HepG2 (cell line): Measurements from ENCODE around the gene CD3G. TPM values are rescaled to one million over a fixed set of nuclear protein-coding genes. Genes with fewer than 3 reads are reported as not detected.

Source experiments
- ATAC-seq: fragments of 200-7000 bp; cut with Tn5 transposase; 3 replicates; pipeline ENCODE4 v1.9.1; 2020; ENCODE audit warnings: mild to moderate bottlenecking, moderate library complexity
- BruUV-seq: library from RNA; stranded (reverse); fragments of 400-500 nt; replicated peaks from 2 replicates; lab custom pipeline; 2021; lab: Mats Ljungman, UMichigan
- CTCF ChIA-PET: fragments of 300-600 bp; formaldehyde crosslinking; extraction: SDS; loops from one replicate; lab custom pipeline; 2021; ENCODE audit warnings: low total read pairs, inconsistent platforms, low intra/inter-chr PET ratio; lab: Yijun Ruan, JAX
- POLR2A ChIA-PET: fragments of 350-600 bp; sonication (Branson Sonifier 250); formaldehyde crosslinking; loops from one replicate; lab custom pipeline; 2020; ENCODE audit warnings: antibody characterized with exemption, inconsistent platforms; lab: Yijun Ruan, JAX
- DNase-seq: peaks from one replicate; pipeline ENCODE4 v3.0.0-alpha.2; 2015; ENCODE audit warnings: low spot score
- FAIRE-seq: peaks from 3 replicates; lab custom pipeline; 2011; peaks lifted over from hg19 to GRCh38; lab: Jason Lieb, UNC
- H2AFZ ChIP-seq: one replicate; pipeline ENCODE4 v1.6.1; 2011; ENCODE audit warnings: low read length, inconsistent platforms
- H3K27ac ChIP-seq: fragments of 300-600 bp; 3 replicates; pipeline ENCODE4 v1.8.0; 2011; ENCODE audit warnings: mixed run types, mild to moderate bottlenecking, mixed read lengths, low read length, inconsistent platforms; ENCODE audit not compliant: insufficient read depth; ENCODE audit errors: extremely low read length
- H3K27me3 ChIP-seq, 2 experiments: fragments of 200-600 bp in 1 of 2; 2 replicates in 1 of 2; 3 replicates in 1 of 2; pipeline versions ENCODE4 v1.6.0 to v1.8.0; 2011; ENCODE audit warnings: low read length in 2 of 2, mild to moderate bottlenecking in 2 of 2, moderate library complexity in 2 of 2, inconsistent platforms in 1 of 2; ENCODE audit not compliant: insufficient read depth in 2 of 2, control insufficient read depth in 1 of 2
- H3K36me3 ChIP-seq, 2 experiments: fragments of 200-600 bp in 1 of 2; replicated peaks in 1 of 2; 2 replicates in 1 of 2; 3 replicates in 1 of 2; pipeline versions ENCODE4 v1.5.1 to v1.8.0; 2011; ENCODE audit warnings: low read length in 2 of 2, inconsistent platforms in 1 of 2; ENCODE audit not compliant: insufficient read depth in 2 of 2, control insufficient read depth in 1 of 2
- H3K4me1 ChIP-seq: 2 replicates; pipeline ENCODE4 v1.5.1; 2012; ENCODE audit warnings: low read length, inconsistent platforms; ENCODE audit not compliant: insufficient read depth
- H3K4me2 ChIP-seq: 2 replicates; pipeline ENCODE4 v1.6.0; 2011; ENCODE audit warnings: low read depth, low read length, inconsistent platforms
- H3K4me3 ChIP-seq, 3 experiments: fragments of 200-600 bp in 1 of 3; sonication (generic), shearing (Covaris generic) in 1 of 3; replicated peaks in 1 of 3; 2 replicates each; pipeline ENCODE4 v1.5.1; 2011 to 2016; ENCODE audit warnings: low read length in 3 of 3, inconsistent platforms in 2 of 3, low read depth in 2 of 3, mild to moderate bottlenecking in 2 of 3, control low read depth in 1 of 3, mixed read lengths in 1 of 3; ENCODE audit not compliant: insufficient read depth in 1 of 3
- H3K79me2 ChIP-seq: one replicate; pipeline ENCODE4 v1.6.1; 2011; ENCODE audit warnings: low read length, inconsistent platforms; ENCODE audit not compliant: insufficient read depth
- H3K9ac ChIP-seq: 2 replicates; pipeline ENCODE4 v1.6.0; 2011; ENCODE audit warnings: mild to moderate bottlenecking, low read depth, low read length, inconsistent platforms; ENCODE audit not compliant: insufficient read depth
- H3K9me3 ChIP-seq: 2 replicates; pipeline ENCODE4 v1.5.1; 2012; ENCODE audit warnings: mild to moderate bottlenecking, low read length
- H4K20me1 ChIP-seq: 2 replicates; pipeline ENCODE4 v1.6.0; 2011; ENCODE audit warnings: inconsistent platforms, mild to moderate bottlenecking, low read length, moderate library complexity; ENCODE audit not compliant: insufficient read depth
- CBX2 ChIP-seq, 2 experiments: fragments of 200-600 bp in 1 of 2; sonication (generic); formaldehyde crosslinking in 1 of 2; IDR thresholded peaks; 2 replicates each; pipeline versions ENCODE4 v1.7.0 to v1.8.1; 2018 to 2022; ENCODE audit warnings: low read depth in 2 of 2, low read length in 1 of 2, mild to moderate bottlenecking in 1 of 2, missing genetic modification reagents in 1 of 2
- HNRNPL ChIP-seq: fragments of 200-400 bp; formaldehyde crosslinking; IDR thresholded peaks from 2 replicates; pipeline ENCODE4 v1.6.1; 2017; ENCODE audit warnings: mild to moderate bottlenecking, low read depth, low read length
- ISL2 ChIP-seq: sonication (generic); formaldehyde crosslinking; IDR thresholded peaks from 2 replicates; pipeline ENCODE4 v1.5.0; 2020; ENCODE audit warnings: missing genetic modification reagents
- ZFYVE20 ChIP-seq: sonication (generic); formaldehyde crosslinking; IDR thresholded peaks from 2 replicates; pipeline ENCODE4 v1.8.0; 2023; ENCODE audit warnings: low read depth, mild to moderate bottlenecking, moderate library complexity, missing genetic modification reagents, borderline replicate concordance
- ZNF556 ChIP-seq: sonication (generic); formaldehyde crosslinking; IDR thresholded peaks from 2 replicates; pipeline ENCODE4 v1.4.0; 2020; ENCODE audit warnings: mild to moderate bottlenecking, missing genetic modification reagents, borderline replicate concordance
- ZNF710 ChIP-seq: sonication (generic); formaldehyde crosslinking; IDR thresholded peaks from 2 replicates; pipeline ENCODE4 v1.5.0; 2020; ENCODE audit warnings: mild to moderate bottlenecking, missing genetic modification reagents, borderline replicate concordance
- ZNF713 ChIP-seq: sonication (generic); formaldehyde crosslinking; IDR thresholded peaks from 2 replicates; pipeline ENCODE4 v1.4.0; 2020; ENCODE audit warnings: mild to moderate bottlenecking, missing genetic modification reagents
- WGBS: methylation state at CpG from one replicate; pipeline ENCODE4 v1.1.6; 2017; ENCODE audit warnings: low lambda C conversion rate; 5-methylcytosine and 5-hydroxymethylcytosine counted together
- in situ Hi-C: cut with HindIII; loops from 2 replicates; pipeline ENCODE4 v1.10.0; 2017; ENCODE audit warnings: low pct_unique_long_range_greater_than_20kb; ENCODE audit not compliant: extremely low pct_ligation_motif_present
- intact Hi-C: fragments of 100-400 bp; cut with micrococcal nuclease; formaldehyde crosslinking; loops from one replicate; pipeline ENCODE4 v1.10.0; 2022; ENCODE audit not compliant: unreplicated experiment
- polyA plus RNA-seq, 8 experiments: library from polyadenylated mRNA; depleted of rRNA in 3 of 8; stranded (reverse) in 7 of 8; unstranded in 1 of 8; fragments of >200 nt; fragmentation: Illumina TruSeq in 4 of 8; extraction: Trizol in 4 of 8; gene quantifications; 2 replicates each; pipeline versions ENCODE4 v1.2.1 to v1.2.3, GENCODE V29; 2011 to 2016; ENCODE audit warnings: low read depth in 4 of 8, missing spikeins in 1 of 8, mixed read lengths in 1 of 8; ENCODE audit not compliant: insufficient read depth in 1 of 8
- total RNA-seq, 5 experiments: library from RNA; depleted of rRNA; stranded (reverse); fragments of >200 nt; fragmentation: Illumina TruSeq; extraction: Trizol; gene quantifications; 2 replicates each; pipeline ENCODE4 v1.2.3, GENCODE V29; 2016; ENCODE audit warnings: low read depth in 1 of 5
- TF ChIP-seq, protein P1 (sequence below): IDR thresholded peaks from 2 replicates; pipeline ENCODE4 v1.6.1; 2012; ENCODE audit warnings: low read length, improper control_type of control experiment
- TF ChIP-seq, protein P2 (sequence below): sonication (generic); formaldehyde crosslinking; IDR thresholded peaks from 2 replicates; pipeline ENCODE4 v1.4.0; 2020; ENCODE audit warnings: mild to moderate bottlenecking, missing genetic modification reagents

Gene CD3G
- total and polyA plus RNA-seq, 2 of the 13 experiments (the other 11 are each of a cell fraction or from before 2014, with no cell fraction given) = not detected

GRCh38 chr11:118301600-118302195, 42.4 kb upstream of the CD3G start:
- FAIRE-seq = no peak
- H3K9ac ChIP-seq = no peak overlapping the region
- ChIA-PET CTCF (no interaction called here), POLR2A (no interaction called here)
- TF ChIP-seq HNRNPL (no peak), ZNF556 (CRISPR knock-in tag) (no peak), ZNF710 (CRISPR knock-in tag) (no peak), ZNF713 (CRISPR knock-in tag) (no peak)
- no TSS peak for BruUV-seq
- no peak overlapping the region for H3K4me2 ChIP-seq
- no peaks in the 10 kb centered on the region for H4K20me1 ChIP-seq
- DNase-seq = no peak
- H3K27ac ChIP-seq = no peak overlapping the region
- no peaks in the 10 kb centered on the region for H3K79me2 ChIP-seq
- intact Hi-C loops = no loop called here
- peaks cover 1 to 47% of the 10 kb centered on the region in 2 experiments; a peak in 3 of 5 replicates for H3K27me3 ChIP-seq
- no peak overlapping the region for H2AFZ ChIP-seq
- no peak for ATAC-seq
- WGBS = 12% methylated on average over 5 of the region's 8 CpGs
- H3K36me3 ChIP-seq = no peaks in the 10 kb centered on the region
- no peaks in the 10 kb centered on the region for H3K4me1 ChIP-seq
- H3K9me3 ChIP-seq = no peaks in the 10 kb centered on the region
- H3K4me3 ChIP-seq = no peak overlapping the region
- in situ Hi-C loops = no loop called here

- H3K27me3 ChIP-seq = peaks cover under 1 to 43% of the 10 kb centered on the region in 2 experiments; a peak in 4 of 5 replicates
- H3K4me1 ChIP-seq = no peaks in the 10 kb centered on the region
- FAIRE-seq (no peak), DNase-seq (no peak), ATAC-seq (no peak)
- H3K4me2 ChIP-seq = no peak overlapping the region
- H3K36me3 ChIP-seq = no peaks in the 10 kb centered on the region
- intact Hi-C loops = no loop called here
- H3K9ac ChIP-seq = no peak overlapping the region
- no TSS peak for BruUV-seq
- no peaks in the 10 kb centered on the region for H3K79me2 ChIP-seq
- ChIA-PET CTCF (no interaction called here), POLR2A (no interaction called here)
- H3K9me3 ChIP-seq = no peaks in the 10 kb centered on the region
- H4K20me1 ChIP-seq = no peaks in the 10 kb centered on the region
- 81% methylated on average over 1 of the region's 1 CpG for WGBS
- no peak overlapping the region for H3K27ac ChIP-seq
- in situ Hi-C loops = no loop called here
- H2AFZ ChIP-seq = no peak overlapping the region
- no peak overlapping the region for H3K4me3 ChIP-seq
- TF ChIP-seq, protein P1, sequence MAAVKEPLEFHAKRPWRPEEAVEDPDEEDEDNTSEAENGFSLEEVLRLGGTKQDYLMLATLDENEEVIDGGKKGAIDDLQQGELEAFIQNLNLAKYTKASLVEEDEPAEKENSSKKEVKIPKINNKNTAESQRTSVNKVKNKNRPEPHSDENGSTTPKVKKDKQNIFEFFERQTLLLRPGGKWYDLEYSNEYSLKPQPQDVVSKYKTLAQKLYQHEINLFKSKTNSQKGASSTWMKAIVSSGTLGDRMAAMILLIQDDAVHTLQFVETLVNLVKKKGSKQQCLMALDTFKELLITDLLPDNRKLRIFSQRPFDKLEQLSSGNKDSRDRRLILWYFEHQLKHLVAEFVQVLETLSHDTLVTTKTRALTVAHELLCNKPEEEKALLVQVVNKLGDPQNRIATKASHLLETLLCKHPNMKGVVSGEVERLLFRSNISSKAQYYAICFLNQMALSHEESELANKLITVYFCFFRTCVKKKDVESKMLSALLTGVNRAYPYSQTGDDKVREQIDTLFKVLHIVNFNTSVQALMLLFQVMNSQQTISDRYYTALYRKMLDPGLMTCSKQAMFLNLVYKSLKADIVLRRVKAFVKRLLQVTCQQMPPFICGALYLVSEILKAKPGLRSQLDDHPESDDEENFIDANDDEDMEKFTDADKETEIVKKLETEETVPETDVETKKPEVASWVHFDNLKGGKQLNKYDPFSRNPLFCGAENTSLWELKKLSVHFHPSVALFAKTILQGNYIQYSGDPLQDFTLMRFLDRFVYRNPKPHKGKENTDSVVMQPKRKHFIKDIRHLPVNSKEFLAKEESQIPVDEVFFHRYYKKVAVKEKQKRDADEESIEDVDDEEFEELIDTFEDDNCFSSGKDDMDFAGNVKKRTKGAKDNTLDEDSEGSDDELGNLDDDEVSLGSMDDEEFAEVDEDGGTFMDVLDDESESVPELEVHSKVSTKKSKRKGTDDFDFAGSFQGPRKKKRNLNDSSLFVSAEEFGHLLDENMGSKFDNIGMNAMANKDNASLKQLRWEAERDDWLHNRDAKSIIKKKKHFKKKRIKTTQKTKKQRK = no peak
- no peak for TF ChIP-seq ISL2
- TF ChIP-seq ZFYVE20 (CRISPR knock-in tag) = no peak
- TF ChIP-seq CBX2 (IDR thresholded peaks at IDR 0.05; ENCODE audit: low read depth, low read length) = no peak
- no peak for TF ChIP-seq CBX2 (CRISPR knock-in tag; IDR thresholded peaks at IDR 0.05; ENCODE audit: low read depth)
- TF ChIP-seq, protein P2, sequence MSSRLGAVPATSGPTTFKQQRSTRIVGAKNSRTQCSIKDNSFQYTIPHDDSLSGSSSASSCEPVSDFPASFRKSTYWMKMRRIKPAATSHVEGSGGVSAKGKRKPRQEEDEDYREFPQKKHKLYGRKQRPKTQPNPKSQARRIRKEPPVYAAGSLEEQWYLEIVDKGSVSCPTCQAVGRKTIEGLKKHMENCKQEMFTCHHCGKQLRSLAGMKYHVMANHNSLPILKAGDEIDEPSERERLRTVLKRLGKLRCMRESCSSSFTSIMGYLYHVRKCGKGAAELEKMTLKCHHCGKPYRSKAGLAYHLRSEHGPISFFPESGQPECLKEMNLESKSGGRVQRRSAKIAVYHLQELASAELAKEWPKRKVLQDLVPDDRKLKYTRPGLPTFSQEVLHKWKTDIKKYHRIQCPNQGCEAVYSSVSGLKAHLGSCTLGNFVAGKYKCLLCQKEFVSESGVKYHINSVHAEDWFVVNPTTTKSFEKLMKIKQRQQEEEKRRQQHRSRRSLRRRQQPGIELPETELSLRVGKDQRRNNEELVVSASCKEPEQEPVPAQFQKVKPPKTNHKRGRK (CRISPR knock-in tag) = no peak
Measured at GRCh38 chr11:118304227-118304567, 39.9 kb upstream of the CD3G start.
